GM12878 (cell line): Measurements from ENCODE around the gene ADAMTS16. TPM values are rescaled to one million over a fixed set of nuclear protein-coding genes. Genes with fewer than 3 reads are reported as not detected.
"Not testable (repeated sequence)": the region's sequence is repeated elsewhere in the genome, so short reads cannot be mapped to it uniquely, and the experiment has no call there.

Experiments used
- ATAC-seq: fragments of 200-7000 bp; cut with Tn5 transposase; 3 replicates; pipeline ENCODE4 v1.9.1; 2020; ENCODE audit warnings: mild to moderate bottlenecking, moderate library complexity
- BruUV-seq: library from RNA; stranded (reverse); fragments of 400-500 nt; replicated peaks from 2 replicates; lab custom pipeline; 2021; lab: Mats Ljungman, UMichigan
- CTCF ChIA-PET: fragments of 300-600 bp; sonication (Branson Sonifier 250); formaldehyde crosslinking; extraction: SDS; loops from one replicate; lab custom pipeline; 2021; ENCODE audit warnings: inconsistent platforms; lab: Yijun Ruan, JAX
- POLR2A ChIA-PET: fragments of 350-600 bp; formaldehyde crosslinking; extraction: SDS; loops from one replicate; lab custom pipeline; 2021; ENCODE audit warnings: inconsistent platforms; lab: Charles Lee
- RAD21 ChIA-PET: fragments of 300-600 bp; sonication (Branson Sonifier 250); formaldehyde crosslinking; loops from one replicate; lab custom pipeline; 2023; ENCODE audit warnings: antibody characterized with exemption; ENCODE audit not compliant: unreplicated experiment; lab: Charles Lee
- SMC1A ChIA-PET: fragments of 300-600 bp; sonication (Branson Sonifier 250); formaldehyde crosslinking; loops from one replicate; lab custom pipeline; 2023; ENCODE audit not compliant: unreplicated experiment, uncharacterized antibody; lab: Charles Lee
- DNase-seq: peaks from one replicate; pipeline ENCODE4 v3.0.0-alpha.2; 2011; ENCODE audit warnings: low read depth, low spot score
- FAIRE-seq: peaks from 3 replicates; lab custom pipeline; 2011; peaks lifted over from hg19 to GRCh38; lab: Jason Lieb, UNC
- H2AFZ ChIP-seq: 2 replicates; pipeline ENCODE4 v1.6.0; 2011; ENCODE audit warnings: low read depth, low read length, control low read depth; ENCODE audit not compliant: control insufficient read depth
- H3K27ac ChIP-seq: 2 replicates; pipeline ENCODE4 v1.5.1; 2011; ENCODE audit warnings: control low read depth; ENCODE audit not compliant: control insufficient read depth, insufficient read depth
- H3K27me3 ChIP-seq, 2 experiments: replicated peaks in 1 of 2; 2 replicates each; pipeline versions ENCODE4 v1.6.0 to v1.6.1; 2011; ENCODE audit warnings: low read length in 1 of 2; ENCODE audit not compliant: control insufficient read depth in 2 of 2, insufficient read depth in 2 of 2
- H3K36me3 ChIP-seq, 2 experiments: 2 replicates each; pipeline ENCODE4 v1.5.1; 2011; ENCODE audit warnings: low read length in 1 of 2; ENCODE audit not compliant: control insufficient read depth in 2 of 2, insufficient read depth in 2 of 2
- H3K4me1 ChIP-seq: 2 replicates; pipeline ENCODE4 v1.6.1; 2011; ENCODE audit warnings: mild to moderate bottlenecking, low read length, moderate library complexity, mixed read lengths; ENCODE audit not compliant: control insufficient read depth, insufficient read depth
- H3K4me2 ChIP-seq: 2 replicates; pipeline ENCODE4 v1.6.0; 2011; ENCODE audit warnings: control low read depth; ENCODE audit not compliant: control insufficient read depth, insufficient read depth
- H3K4me3 ChIP-seq: fragments of 200-600 bp; sonication (generic); 2 replicates; pipeline ENCODE4 v1.5.1; 2016
- H3K79me2 ChIP-seq: 2 replicates; pipeline ENCODE4 v1.6.0; 2011; ENCODE audit warnings: low read length; ENCODE audit not compliant: control insufficient read depth, insufficient read depth
- H3K9ac ChIP-seq: 2 replicates; pipeline ENCODE4 v1.8.0; 2011; ENCODE audit warnings: low read length, control low read depth, mixed read lengths; ENCODE audit not compliant: control insufficient read depth, insufficient read depth
- H3K9me3 ChIP-seq: replicated peaks from 3 replicates; pipeline ENCODE4 v1.5.1; 2011; ENCODE audit warnings: mild to moderate bottlenecking, low read length; ENCODE audit not compliant: control insufficient read depth, insufficient read depth
- H4K20me1 ChIP-seq: 2 replicates; pipeline ENCODE4 v1.6.0; 2011; ENCODE audit not compliant: control insufficient read depth, insufficient read depth
- HCFC1 ChIP-seq: fragments of 150-350 bp; IDR thresholded peaks from 2 replicates; pipeline ENCODE4 v1.6.1; 2014; ENCODE audit warnings: low read length
- SMAD5 ChIP-seq: IDR thresholded peaks from 2 replicates; pipeline ENCODE4 v1.6.1; 2016; ENCODE audit warnings: antibody characterized with exemption, low read depth
- WGBS: methylation state at CpG from one replicate; pipeline ENCODE4 v1.1.6; 2016; ENCODE audit warnings: low lambda C conversion rate; ENCODE audit not compliant: insufficient replicate concordance, insufficient coverage; ENCODE audit errors: missing lambda C conversion rate; 5-methylcytosine and 5-hydroxymethylcytosine counted together
- in situ Hi-C: fragments of 300-500 bp; cut with MboI; formaldehyde crosslinking; loops from 9 replicates; pipeline ENCODE4 v1.14.3; 2018; ENCODE audit warnings: mixed read lengths
- intact Hi-C: fragments of 100-400 bp; cut with micrococcal nuclease; formaldehyde crosslinking; loops from one replicate; pipeline ENCODE4 v1.14.2; 2022; ENCODE audit not compliant: unreplicated experiment
- polyA plus RNA-seq, 11 experiments: library from polyadenylated mRNA; depleted of rRNA in 4 of 11; unstranded in 6 of 11; stranded (reverse) in 5 of 11; fragments of >200 nt; fragmentation: Nextera tagmentation in 4 of 11; fragmentation: Illumina TruSeq in 1 of 11; extraction: Ambion mirVana in 4 of 11; extraction: Trizol in 1 of 11; gene quantifications; 1 replicate in 1 of 11; 2 replicates in 10 of 11; pipeline versions ENCODE4 v1.2.1 to v1.2.3, GENCODE V29; 2011 to 2016; ENCODE audit warnings: inconsistent platforms in 2 of 11, missing spikeins in 2 of 11, low read depth in 1 of 11
- total RNA-seq, 4 experiments: library from RNA; depleted of rRNA in 3 of 4; stranded (reverse); fragments of >200 nt in 3 of 4; fragmentation: Illumina TruSeq in 1 of 4; extraction: Trizol in 1 of 4; gene quantifications; 2 replicates each; pipeline versions ENCODE4 v1.2.1 to v1.2.3, GENCODE V29; 2013 to 2021
- TF ChIP-seq, protein P1 (sequence below): fragments of 450-650 bp; IDR thresholded peaks from 2 replicates; pipeline ENCODE4 v1.6.1; 2017; ENCODE audit warnings: mild to moderate bottlenecking
- TF ChIP-seq, protein P2 (sequence below): fragments of 450-650 bp; IDR thresholded peaks from 2 replicates; pipeline ENCODE4 v1.6.1; 2016; ENCODE audit warnings: mild to moderate bottlenecking
- TF ChIP-seq, protein P3 (sequence below): fragments of 450-650 bp; IDR thresholded peaks from 2 replicates; pipeline ENCODE4 v1.6.1; 2016; ENCODE audit warnings: mild to moderate bottlenecking, moderate library complexity, borderline replicate concordance

Gene ADAMTS16
- total and polyA plus RNA-seq, 10 of the 15 experiments (the other 5 are each of a cell fraction or from before 2014, with no cell fraction given): 0.04 TPM; not detected in 9

GRCh38 chr5:5134107-5134506 is 6.0 kb upstream of the ADAMTS16 start (continued):
- TF ChIP-seq, protein P1, sequence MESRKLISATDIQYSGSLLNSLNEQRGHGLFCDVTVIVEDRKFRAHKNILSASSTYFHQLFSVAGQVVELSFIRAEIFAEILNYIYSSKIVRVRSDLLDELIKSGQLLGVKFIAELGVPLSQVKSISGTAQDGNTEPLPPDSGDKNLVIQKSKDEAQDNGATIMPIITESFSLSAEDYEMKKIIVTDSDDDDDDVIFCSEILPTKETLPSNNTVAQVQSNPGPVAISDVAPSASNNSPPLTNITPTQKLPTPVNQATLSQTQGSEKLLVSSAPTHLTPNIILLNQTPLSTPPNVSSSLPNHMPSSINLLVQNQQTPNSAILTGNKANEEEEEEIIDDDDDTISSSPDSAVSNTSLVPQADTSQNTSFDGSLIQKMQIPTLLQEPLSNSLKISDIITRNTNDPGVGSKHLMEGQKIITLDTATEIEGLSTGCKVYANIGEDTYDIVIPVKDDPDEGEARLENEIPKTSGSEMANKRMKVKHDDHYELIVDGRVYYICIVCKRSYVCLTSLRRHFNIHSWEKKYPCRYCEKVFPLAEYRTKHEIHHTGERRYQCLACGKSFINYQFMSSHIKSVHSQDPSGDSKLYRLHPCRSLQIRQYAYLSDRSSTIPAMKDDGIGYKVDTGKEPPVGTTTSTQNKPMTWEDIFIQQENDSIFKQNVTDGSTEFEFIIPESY: no peak

GRCh38 chr5:5135957-5136676 is 4.0 kb upstream of the ADAMTS16 start:
- Histone ChIP-seq H3K79me2 (no peaks in the 10 kb centered on the region), H4K20me1 (no peaks in the 10 kb centered on the region), H3K27ac (no peak overlapping the region), H3K9ac (no peak overlapping the region), H3K4me3 (no peak overlapping the region), H2AFZ (no peak overlapping the region), H3K4me1 (no peaks in the 10 kb centered on the region), H3K4me2 (no peak overlapping the region), H3K9me3 (no peaks in the 10 kb centered on the region; the same call in 2 of the 3 replicates), H3K27me3 (peaks cover 2 to 4% of the 10 kb centered on the region in 2 experiments; a peak in 2 of 4 replicates), H3K36me3 (no peaks in the 10 kb centered on the region)
- DNase-seq (no peak), ATAC-seq (no peak), FAIRE-seq (no peak)
- RAD21 ChIA-PET: no interaction called here
- SMC1A ChIA-PET: no interaction called here
- no TSS peak for BruUV-seq
- 31% methylated on average over 8 of the region's 8 CpGs for WGBS
- intact Hi-C loops (no loop called here), in situ Hi-C loops (no loop called here)
- TF ChIP-seq HCFC1 (no peak), SMAD5 (no peak)
- TF ChIP-seq, protein P2, sequence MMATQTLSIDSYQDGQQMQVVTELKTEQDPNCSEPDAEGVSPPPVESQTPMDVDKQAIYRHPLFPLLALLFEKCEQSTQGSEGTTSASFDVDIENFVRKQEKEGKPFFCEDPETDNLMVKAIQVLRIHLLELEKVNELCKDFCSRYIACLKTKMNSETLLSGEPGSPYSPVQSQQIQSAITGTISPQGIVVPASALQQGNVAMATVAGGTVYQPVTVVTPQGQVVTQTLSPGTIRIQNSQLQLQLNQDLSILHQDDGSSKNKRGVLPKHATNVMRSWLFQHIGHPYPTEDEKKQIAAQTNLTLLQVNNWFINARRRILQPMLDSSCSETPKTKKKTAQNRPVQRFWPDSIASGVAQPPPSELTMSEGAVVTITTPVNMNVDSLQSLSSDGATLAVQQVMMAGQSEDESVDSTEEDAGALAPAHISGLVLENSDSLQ: no peak
- TF ChIP-seq, protein P3, sequence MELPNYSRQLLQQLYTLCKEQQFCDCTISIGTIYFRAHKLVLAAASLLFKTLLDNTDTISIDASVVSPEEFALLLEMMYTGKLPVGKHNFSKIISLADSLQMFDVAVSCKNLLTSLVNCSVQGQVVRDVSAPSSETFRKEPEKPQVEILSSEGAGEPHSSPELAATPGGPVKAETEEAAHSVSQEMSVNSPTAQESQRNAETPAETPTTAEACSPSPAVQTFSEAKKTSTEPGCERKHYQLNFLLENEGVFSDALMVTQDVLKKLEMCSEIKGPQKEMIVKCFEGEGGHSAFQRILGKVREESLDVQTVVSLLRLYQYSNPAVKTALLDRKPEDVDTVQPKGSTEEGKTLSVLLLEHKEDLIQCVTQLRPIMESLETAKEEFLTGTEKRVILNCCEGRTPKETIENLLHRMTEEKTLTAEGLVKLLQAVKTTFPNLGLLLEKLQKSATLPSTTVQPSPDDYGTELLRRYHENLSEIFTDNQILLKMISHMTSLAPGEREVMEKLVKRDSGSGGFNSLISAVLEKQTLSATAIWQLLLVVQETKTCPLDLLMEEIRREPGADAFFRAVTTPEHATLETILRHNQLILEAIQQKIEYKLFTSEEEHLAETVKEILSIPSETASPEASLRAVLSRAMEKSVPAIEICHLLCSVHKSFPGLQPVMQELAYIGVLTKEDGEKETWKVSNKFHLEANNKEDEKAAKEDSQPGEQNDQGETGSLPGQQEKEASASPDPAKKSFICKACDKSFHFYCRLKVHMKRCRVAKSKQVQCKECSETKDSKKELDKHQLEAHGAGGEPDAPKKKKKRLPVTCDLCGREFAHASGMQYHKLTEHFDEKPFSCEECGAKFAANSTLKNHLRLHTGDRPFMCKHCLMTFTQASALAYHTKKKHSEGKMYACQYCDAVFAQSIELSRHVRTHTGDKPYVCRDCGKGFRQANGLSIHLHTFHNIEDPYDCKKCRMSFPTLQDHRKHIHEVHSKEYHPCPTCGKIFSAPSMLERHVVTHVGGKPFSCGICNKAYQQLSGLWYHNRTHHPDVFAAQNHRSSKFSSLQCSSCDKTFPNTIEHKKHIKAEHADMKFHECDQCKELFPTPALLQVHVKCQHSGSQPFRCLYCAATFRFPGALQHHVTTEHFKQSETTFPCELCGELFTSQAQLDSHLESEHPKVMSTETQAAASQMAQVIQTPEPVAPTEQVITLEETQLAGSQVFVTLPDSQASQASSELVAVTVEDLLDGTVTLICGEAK: 0 out of 2 replicates have a peak, but pooled peaks have one; percentile 19
- POLR2A ChIA-PET: no interaction called here
- CTCF ChIA-PET: interaction anchor here (1.0 kb wide), 1 partner anchor 285 kb away, joined by 3 read pairs; no protein-coding TSS in a partner anchor

GRCh38 chr5:5137851-5138250 is 2.3 kb upstream of the ADAMTS16 start:
- H3K4me1 ChIP-seq, H3K4me3 ChIP-seq, H3K27me3 ChIP-seq, BruUV-seq, DNase-seq, intact Hi-C loops, H2AFZ ChIP-seq, H3K36me3 ChIP-seq, FAIRE-seq, H3K9ac ChIP-seq, H3K79me2 ChIP-seq, H4K20me1 ChIP-seq, in situ Hi-C loops, H3K9me3 ChIP-seq, POLR2A ChIA-PET, H3K27ac ChIP-seq, RAD21 ChIA-PET, H3K4me2 ChIP-seq, ATAC-seq, SMC1A ChIA-PET: not testable (repeated sequence)
- CTCF ChIA-PET: interaction anchor here (1.1 kb wide), 1 partner anchor 281 kb away, joined by 3 read pairs; no protein-coding TSS in a partner anchor
- WGBS: 78% methylated on average over 12 of the region's 24 CpGs
